Ascending aorta (tissue), 2 donors: ENCODE measurements around the gene FRMD4A. TPM values are rescaled to one million over a fixed set of nuclear protein-coding genes. Genes with fewer than 3 reads are reported as not detected.

Experiments
- DNase-seq, 2 donors: peaks; one replicate each; pipeline ENCODE4 v3.0.0-alpha.2; 2019; ENCODE audit warnings: low spot score in 2 of 2
- H3K27ac ChIP-seq, 2 donors: fragments of 200-600 bp; sonication (generic); one replicate each; pipeline ENCODE4 v1.5.1; 2016 to 2017; ENCODE audit warnings: mild to moderate bottlenecking in 1 of 2
- H3K27me3 ChIP-seq: fragments of 200-600 bp; sonication (generic); one replicate; pipeline ENCODE4 v1.5.1; 2017
- H3K36me3 ChIP-seq, 2 donors: fragments of 200-600 bp; sonication (generic); one replicate each; pipeline ENCODE4 v1.5.1; 2016
- H3K4me1 ChIP-seq, 2 donors: fragments of 200-600 bp; sonication (generic); one replicate each; pipeline ENCODE4 v1.5.1; 2016 to 2017; ENCODE audit warnings: mild to moderate bottlenecking in 1 of 2
- H3K4me3 ChIP-seq, 2 donors: fragments of 200-600 bp; sonication (generic); one replicate each; pipeline ENCODE4 v1.5.1; 2016 to 2017; ENCODE audit warnings: mild to moderate bottlenecking in 1 of 2
- H3K9me3 ChIP-seq, 2 donors: fragments of 200-600 bp; sonication (generic); one replicate each; pipeline ENCODE4 v1.5.1; 2016
- intact Hi-C: fragments of 100-400 bp; cut with DNase I; formaldehyde crosslinking; loops from one replicate; pipeline ENCODE4 v1.15.1; 2023
- total RNA-seq: library from RNA; depleted of rRNA; stranded (reverse); fragments of >200 nt; gene quantifications from one replicate; pipeline ENCODE4 v1.1.0, GENCODE V29; 2016
- TF ChIP-seq, protein P1 (sequence below), 3 experiments: fragments of 200-600 bp in 2 of 3; fragments of 450-650 bp in 1 of 3; sonication (generic) in 2 of 3; IDR thresholded peaks; one replicate each; pipeline ENCODE4 v1.5.1; 2016 to 2019; ENCODE audit warnings: antibody characterized with exemption in 3 of 3, mild to moderate bottlenecking in 1 of 3, moderate library complexity in 1 of 3

FRMD4A gene
- total RNA-seq, 1 donor from 2014 or later: 108 TPM

DNA sequence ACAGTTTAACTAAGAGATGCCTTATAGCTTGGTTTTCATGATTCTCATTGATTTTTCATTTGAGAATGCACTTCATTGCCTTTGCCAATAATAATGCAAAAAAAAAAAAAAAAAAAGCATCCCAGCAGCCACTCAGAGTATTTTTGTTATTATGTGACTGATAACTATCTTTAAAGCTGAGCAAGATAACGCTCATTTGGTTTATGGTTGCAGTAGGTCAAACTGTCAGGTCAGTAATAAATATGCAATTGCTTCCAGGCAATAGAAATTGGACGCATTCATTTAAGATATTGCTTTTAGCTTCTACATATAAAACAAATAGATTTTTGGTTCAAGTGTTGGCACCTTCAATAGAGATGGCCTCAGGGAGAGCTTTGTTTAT is 528.8 kb downstream of the FRMD4A start:
- Histone ChIP-seq H3K9me3 (no peaks in the 10 kb centered on the region), H3K4me3 (no peak overlapping the region), H3K27me3 (no peaks in the 10 kb centered on the region), H3K4me1 (no peaks in the 10 kb centered on the region), H3K36me3 (peaks cover 0 to 4% of the 10 kb centered on the region in 2 donors), H3K27ac (no peak overlapping the region)
- intact Hi-C loops: no loop called here
- TF ChIP-seq, protein P1, sequence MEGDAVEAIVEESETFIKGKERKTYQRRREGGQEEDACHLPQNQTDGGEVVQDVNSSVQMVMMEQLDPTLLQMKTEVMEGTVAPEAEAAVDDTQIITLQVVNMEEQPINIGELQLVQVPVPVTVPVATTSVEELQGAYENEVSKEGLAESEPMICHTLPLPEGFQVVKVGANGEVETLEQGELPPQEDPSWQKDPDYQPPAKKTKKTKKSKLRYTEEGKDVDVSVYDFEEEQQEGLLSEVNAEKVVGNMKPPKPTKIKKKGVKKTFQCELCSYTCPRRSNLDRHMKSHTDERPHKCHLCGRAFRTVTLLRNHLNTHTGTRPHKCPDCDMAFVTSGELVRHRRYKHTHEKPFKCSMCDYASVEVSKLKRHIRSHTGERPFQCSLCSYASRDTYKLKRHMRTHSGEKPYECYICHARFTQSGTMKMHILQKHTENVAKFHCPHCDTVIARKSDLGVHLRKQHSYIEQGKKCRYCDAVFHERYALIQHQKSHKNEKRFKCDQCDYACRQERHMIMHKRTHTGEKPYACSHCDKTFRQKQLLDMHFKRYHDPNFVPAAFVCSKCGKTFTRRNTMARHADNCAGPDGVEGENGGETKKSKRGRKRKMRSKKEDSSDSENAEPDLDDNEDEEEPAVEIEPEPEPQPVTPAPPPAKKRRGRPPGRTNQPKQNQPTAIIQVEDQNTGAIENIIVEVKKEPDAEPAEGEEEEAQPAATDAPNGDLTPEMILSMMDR (IDR thresholded peaks at IDR 0.05): no peak
- DNase-seq: no peak

GRCh38 chr10:13801156-13801906 is 529.4 kb downstream of the FRMD4A start:
- H3K9me3 ChIP-seq: no peaks in the 10 kb centered on the region
- no peaks in the 10 kb centered on the region for H3K4me1 ChIP-seq
- no peak overlapping the region for H3K27ac ChIP-seq
- peaks cover 0 to 4% of the 10 kb centered on the region in 2 donors for H3K36me3 ChIP-seq
- intact Hi-C loops: no loop called here
- no peaks in the 10 kb centered on the region for H3K27me3 ChIP-seq
- no peak overlapping the region for H3K4me3 ChIP-seq
- TF ChIP-seq, protein P1 (IDR thresholded peaks at IDR 0.05): no peak
- DNase-seq: no peak

GRCh38 chr10:13797164-13797563 is 533.6 kb downstream of the FRMD4A start:
- Histone ChIP-seq H3K36me3 (peaks cover 0 to 11% of the 10 kb centered on the region in 2 donors), H3K9me3 (no peaks in the 10 kb centered on the region), H3K27ac (no peak overlapping the region), H3K4me3 (no peak overlapping the region), H3K27me3 (no peaks in the 10 kb centered on the region), H3K4me1 (no peaks in the 10 kb centered on the region)
- intact Hi-C loops: no loop called here
- TF ChIP-seq, protein P1 (IDR thresholded peaks at IDR 0.05): no peak
- DNase-seq: no peak

GRCh38 chr10:13795653-13796555 is 534.8 kb downstream of the FRMD4A start:
- Histone ChIP-seq H3K9me3 (no peaks in the 10 kb centered on the region), H3K4me1 (no peaks in the 10 kb centered on the region), H3K27ac (no peak overlapping the region), H3K36me3 (peaks cover 0 to 15% of the 10 kb centered on the region in 2 donors), H3K4me3 (no peak overlapping the region), H3K27me3 (no peaks in the 10 kb centered on the region)
- TF ChIP-seq, protein P1 (IDR thresholded peaks at IDR 0.05): no peak
- no peak for DNase-seq
- intact Hi-C loops: no loop called here

DNA sequence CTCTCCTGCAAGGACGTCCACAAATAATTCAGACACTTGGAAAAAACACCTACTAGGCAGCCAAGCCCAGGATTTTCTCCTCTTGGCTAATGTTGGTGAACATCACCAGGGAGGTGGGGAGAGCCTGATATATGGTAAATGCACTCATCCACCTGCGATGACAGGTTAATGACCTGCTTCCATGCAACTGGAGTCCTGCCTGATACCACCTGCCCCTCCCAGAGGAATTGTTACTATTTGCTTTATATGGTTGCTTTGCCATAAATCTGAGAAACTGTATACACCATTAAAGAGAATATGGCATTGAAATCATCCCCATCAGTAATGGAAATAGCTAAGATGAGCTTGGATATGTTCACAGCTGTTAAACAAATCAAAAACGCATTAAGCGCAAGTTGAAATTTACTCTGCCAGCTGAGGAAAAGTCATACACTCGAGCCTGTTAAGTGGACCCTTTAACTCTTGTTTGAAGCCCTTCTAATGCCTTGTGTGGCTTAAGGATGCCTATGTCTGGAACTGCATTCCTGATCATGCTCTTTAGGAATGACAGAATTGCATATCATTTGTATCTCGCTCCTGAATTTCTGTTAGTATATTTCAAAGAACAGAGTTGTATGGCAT is 535.6 kb downstream of the FRMD4A start:
- TF ChIP-seq, protein P1 (IDR thresholded peaks at IDR 0.05): no peak
- no peaks in the 10 kb centered on the region for H3K9me3 ChIP-seq
- intact Hi-C loops: no loop called here

More for the DNA sequence above, 535.6 kb downstream of the FRMD4A start:
- Histone ChIP-seq H3K4me1 (no peaks in the 10 kb centered on the region), H3K4me3 (no peak overlapping the region), H3K36me3 (peaks cover 0 to 15% of the 10 kb centered on the region in 2 donors), H3K27ac (no peak overlapping the region), H3K27me3 (no peaks in the 10 kb centered on the region)
- DNase-seq: no peak
